ENCODE results near the gene GRK3. TPM values are rescaled to one million over a fixed set of nuclear protein-coding genes. Genes with fewer than 3 reads are reported as not detected.

Gene GRK3
- total and polyA plus RNA-seq, 2 of the 4 experiments (the other 2 are of a cell fraction): 0.58 to 1.6 TPM

- no TSS peak for BruUV-seq (replicated peaks)
Measured at GRCh38 chr22:25716637-25717036, 152.2 kb downstream of the GRK3 start.

More at GRCh38 chr22:25716637-25717036, 152.2 kb downstream of the GRK3 start:
- no peak overlapping the region for H4K91ac ChIP-seq (ENCODE audit: insufficient read depth, low read depth, low read length)
- in situ Hi-C loops (cut with MboI; ENCODE audit: low sequenced_read_pairs): no loop called here
- no peak overlapping the region for H4K5ac ChIP-seq (ENCODE audit: low read depth, low read length)
- TF ChIP-seq MAZ (IDR thresholded peaks at IDR 0.05; ENCODE audit: borderline replicate concordance, low read depth, low read length) (no peak), RFX5 (IDR thresholded peaks at IDR 0.05; ENCODE audit: low read depth, low read length) (no peak), CHD1 (IDR thresholded peaks at IDR 0.05; ENCODE audit: low read depth, low read length) (no peak), POLR2A (IDR thresholded peaks at IDR 0.05; ENCODE audit: low read depth, low read length) (no peak), FOS (IDR thresholded peaks at IDR 0.05; ENCODE audit: low read depth, low read length) (no peak), NFE2L2 (IDR thresholded peaks at IDR 0.05; ENCODE audit: low read depth, low read length) (no peak), BHLHE40 (IDR thresholded peaks at IDR 0.05; ENCODE audit: low read depth, low read length) (no peak), CTCF (conservative IDR thresholded peaks at IDR 0.05; ENCODE audit: low read depth, low read length) (no peak)
- H3K4me2 ChIP-seq (ENCODE audit: low read depth, low read length): no peak overlapping the region
- no peak overlapping the region for H2AK9ac ChIP-seq (replicated peaks; ENCODE audit: low read depth, low read length, poor library complexity)
- intact Hi-C loops (cut with micrococcal nuclease): no loop called here
- H3K27ac ChIP-seq (ENCODE audit: insufficient read depth, low read length): no peak overlapping the region
- H4K20me1 ChIP-seq (ENCODE audit: insufficient read depth, low read length): no peaks in the 10 kb centered on the region
- no peaks in the 10 kb centered on the region for H3K36me3 ChIP-seq (ENCODE audit: control insufficient read depth, insufficient read depth, low read length)
- H3K14ac ChIP-seq (replicated peaks; ENCODE audit: low read depth, low read length): no peak overlapping the region
- H2BK5ac ChIP-seq (ENCODE audit: low read depth, low read length, poor library complexity, severe bottlenecking): no peak overlapping the region
- H3K18ac ChIP-seq (ENCODE audit: low read depth, low read length): no peak overlapping the region
- no peaks in the 10 kb centered on the region for H3K9me1 ChIP-seq (ENCODE audit: insufficient read depth, low read length)
- H3K23ac ChIP-seq (ENCODE audit: low read depth, low read length): no peak overlapping the region
- no peak overlapping the region for H3K56ac ChIP-seq (ENCODE audit: extremely low read depth, insufficient read depth, low read length)
- CTCF ChIA-PET: no interaction called here
- dilution Hi-C loops (cut with HindIII; ENCODE audit: low sequenced_read_pairs, unreplicated experiment): no loop called here
- H3K9ac ChIP-seq (ENCODE audit: low read depth, low read length): no peak overlapping the region
- POLR2A ChIA-PET (ENCODE audit: unreplicated experiment): no interaction called here
- no peaks in the 10 kb centered on the region for H3K27me3 ChIP-seq (ENCODE audit: control insufficient read depth, insufficient read depth, low read length)
- no peak overlapping the region for H3K4me3 ChIP-seq (ENCODE audit: insufficient read depth, low read depth, low read length)
- 66% methylated on average over 4 of the region's 10 CpGs; no CpG with 5 or more reads in 1 of the 2 experiments for WGBS, 2 experiments (ENCODE audit: extremely low coverage in 2 of 2, insufficient read length in 1 of 2)
- no peak overlapping the region for H2AFZ ChIP-seq (replicated peaks; ENCODE audit: low read length, poor library complexity)
- H3K79me1 ChIP-seq (ENCODE audit: low read depth in 1 of 2, low read length in 2 of 2): no peaks in the 10 kb centered on the region
- no peaks in the 10 kb centered on the region for H3K9me3 ChIP-seq (ENCODE audit: control insufficient read depth, insufficient read depth, low read length)
- H4K8ac ChIP-seq (ENCODE audit: low read depth in 2 of 2, low read length in 2 of 2): no peak overlapping the region
- H2BK120ac ChIP-seq (ENCODE audit: low read depth, low read length): no peak overlapping the region
- H2BK15ac ChIP-seq (ENCODE audit: low read depth, low read length): no peak overlapping the region
- no peak overlapping the region for H2AK5ac ChIP-seq (ENCODE audit: low read depth, low read length)
- ATAC-seq (ENCODE audit: low read depth) (no peak), DNase-seq (no peak)
- no peak overlapping the region for H2BK20ac ChIP-seq (ENCODE audit: low read depth, low read length)
- no peaks in the 10 kb centered on the region for H3K4me1 ChIP-seq (ENCODE audit: control insufficient read depth, insufficient read depth, low read length)
- no peak overlapping the region for H3K4ac ChIP-seq (ENCODE audit: low read depth, low read length)

All from IMR-90 (cell line).